Keratinocyte (primary cell): ENCODE measurements around the gene UBE2I. TPM values are rescaled to one million over a fixed set of nuclear protein-coding genes. Genes with fewer than 3 reads are reported as not detected.

Experiments
- DNase-seq: peaks from one replicate; pipeline ENCODE4 v3.0.0-alpha.2; 2011; ENCODE audit warnings: low read depth, missing footprints, low spot score
- FAIRE-seq: peaks from 2 replicates; lab custom pipeline; 2011; peaks lifted over from hg19 to GRCh38; lab: Jason Lieb, UNC
- H2AFZ ChIP-seq: 2 replicates; pipeline ENCODE4 v1.6.0; 2012; ENCODE audit warnings: low read length, control low read depth, inconsistent platforms; ENCODE audit not compliant: control insufficient read depth
- H3K27ac ChIP-seq: 2 replicates; pipeline ENCODE4 v1.5.1; 2011; ENCODE audit warnings: low read length; ENCODE audit not compliant: control insufficient read depth, insufficient read depth
- H3K27me3 ChIP-seq: 3 replicates; pipeline ENCODE4 v1.6.0; 2011; ENCODE audit warnings: low read length; ENCODE audit not compliant: control insufficient read depth, insufficient read depth; ENCODE audit errors: extremely low read depth
- H3K36me3 ChIP-seq, 2 experiments: 2 replicates in 1 of 2; 3 replicates in 1 of 2; pipeline ENCODE4 v1.5.1; 2011; ENCODE audit warnings: low read length in 2 of 2, mild to moderate bottlenecking in 1 of 2; ENCODE audit not compliant: control insufficient read depth in 2 of 2, insufficient read depth in 2 of 2; ENCODE audit errors: extremely low read depth in 1 of 2
- H3K4me1 ChIP-seq: 3 replicates; pipeline ENCODE4 v1.5.1; 2011; ENCODE audit warnings: low read length; ENCODE audit not compliant: control insufficient read depth, insufficient read depth; ENCODE audit errors: extremely low read depth
- H3K4me2 ChIP-seq: 3 replicates; pipeline ENCODE4 v1.6.0; 2011; ENCODE audit warnings: low read depth, low read length; ENCODE audit not compliant: control insufficient read depth, insufficient read depth; ENCODE audit errors: extremely low read depth
- H3K4me3 ChIP-seq, 3 experiments: fragments of 200-600 bp in 1 of 3; sonication (generic) in 1 of 3; 2 replicates in 2 of 3; 3 replicates in 1 of 3; pipeline ENCODE4 v1.5.1; 2011 to 2016; ENCODE audit warnings: low read length in 3 of 3, mild to moderate bottlenecking in 3 of 3, control low read depth in 2 of 3, inconsistent platforms in 1 of 3, low read depth in 1 of 3, mixed read lengths in 1 of 3, mixed run types in 1 of 3, moderate library complexity in 1 of 3; ENCODE audit not compliant: control insufficient read depth in 2 of 3, insufficient read depth in 2 of 3; ENCODE audit errors: extremely low read depth in 1 of 3
- H3K79me2 ChIP-seq: 2 replicates; pipeline ENCODE4 v1.6.0; 2012; ENCODE audit warnings: low read length; ENCODE audit not compliant: control insufficient read depth, insufficient read depth
- H3K9ac ChIP-seq: 3 replicates; pipeline ENCODE4 v1.6.0; 2011; ENCODE audit warnings: low read length; ENCODE audit not compliant: control insufficient read depth, insufficient read depth; ENCODE audit errors: extremely low read depth
- H3K9me1 ChIP-seq: 3 replicates; pipeline ENCODE4 v1.6.0; 2011; ENCODE audit warnings: low read length; ENCODE audit not compliant: control insufficient read depth, insufficient read depth; ENCODE audit errors: extremely low read depth
- H3K9me3 ChIP-seq: 2 replicates; pipeline ENCODE4 v1.5.1; 2012; ENCODE audit warnings: low read depth, low read length; ENCODE audit not compliant: control insufficient read depth
- H4K20me1 ChIP-seq: 3 replicates; pipeline ENCODE4 v1.6.0; 2011; ENCODE audit warnings: low read length; ENCODE audit not compliant: control insufficient read depth, insufficient read depth; ENCODE audit errors: extremely low read depth
- CTCF ChIP-seq, 3 experiments: IDR thresholded peaks in 1 of 3; conservative IDR thresholded peaks in 1 of 3; optimal IDR thresholded peaks in 1 of 3; 2 replicates in 2 of 3; 3 replicates in 1 of 3; pipeline versions ENCODE3 to v1.5.1; 2011; ENCODE audit warnings: low read length in 3 of 3, mild to moderate bottlenecking in 3 of 3, moderate library complexity in 2 of 3, control low read depth in 1 of 3, inconsistent platforms in 1 of 3; ENCODE audit not compliant: insufficient read depth in 2 of 3; ENCODE audit errors: extremely low read depth in 1 of 3
- EZH2 ChIP-seq: IDR thresholded peaks from one replicate; pipeline ENCODE4 v1.6.1; 2012; ENCODE audit warnings: inconsistent platforms, mild to moderate bottlenecking, low read length, moderate library complexity
- dilution Hi-C: fragments of 300-500 bp; cut with MboI; formaldehyde crosslinking; loops from one replicate; pipeline ENCODE4 v1.7.0; 2020; ENCODE audit warnings: low sequenced_read_pairs; ENCODE audit not compliant: extremely low pct_ligation_motif_present
- polyA plus RNA-seq, 5 experiments: library from polyadenylated mRNA; depleted of rRNA in 3 of 5; stranded (reverse) in 3 of 5; stranded (forward) in 1 of 5; unstranded in 1 of 5; fragments of >200 nt; gene quantifications; 1 replicate in 1 of 5; 2 replicates in 3 of 5; 3 replicates in 1 of 5; pipeline versions ENCODE4 v1.2.1 to v1.2.3, GENCODE V29; 2011 to 2012; ENCODE audit warnings: missing spikeins in 2 of 5, low read depth in 1 of 5, low replicate concordance in 1 of 5

The UBE2I gene
- polyA plus RNA-seq, 1 donor (not counting 4 experiments of a cell fraction or from before 2014, with no cell fraction given), result 157 TPM

- peaks cover 2% of the 10 kb centered on the region for H4K20me1 ChIP-seq
- dilution Hi-C loops, result no loop called here
- H3K27ac ChIP-seq, result no peak overlapping the region
- TF ChIP-seq CTCF (optimal IDR thresholded peaks at IDR 0.05 in 1 of 3, IDR thresholded peaks at IDR 0.05 in 1 of 3, conservative IDR thresholded peaks at IDR 0.05 in 1 of 3; ENCODE audit: extremely low read depth in 1 of 3, insufficient read depth in 2 of 3, low read length in 3 of 3), result no peak
- TF ChIP-seq EZH2, result no peak
- no peaks in the 10 kb centered on the region for H3K9me1 ChIP-seq
- H3K9me3 ChIP-seq, result no peaks in the 10 kb centered on the region
- H3K4me3 ChIP-seq, result no peak overlapping the region
- no peak overlapping the region for H3K4me2 ChIP-seq
- no peak for DNase-seq
- peaks cover 2% of the 10 kb centered on the region for H3K79me2 ChIP-seq
- H2AFZ ChIP-seq, result no peak overlapping the region
- H3K9ac ChIP-seq, result no peak overlapping the region
- H3K4me1 ChIP-seq, result peaks cover 21% of the 10 kb centered on the region
- H3K36me3 ChIP-seq, result peaks cover 11 to 12% of the 10 kb centered on the region in 2 experiments
- FAIRE-seq, result no peak
- peaks cover 14% of the 10 kb centered on the region for H3K27me3 ChIP-seq
These were observed 35.7 kb downstream of the UBE2I start for GRCh38 chr16:1345087-1345486.

GRCh38 chr16:1345651-1346421 is 36.4 kb downstream of the UBE2I start:
- peaks cover 12 to 15% of the 10 kb centered on the region in 2 experiments for H3K36me3 ChIP-seq
- no peak overlapping the region for H2AFZ ChIP-seq

More at GRCh38 chr16:1345651-1346421, 36.4 kb downstream of the UBE2I start:
- Histone ChIP-seq H3K79me2 (peaks cover 8% of the 10 kb centered on the region), H3K27ac (no peak overlapping the region), H3K9me3 (no peaks in the 10 kb centered on the region), H3K4me1 (peaks cover 28% of the 10 kb centered on the region), H4K20me1 (peaks cover 2% of the 10 kb centered on the region), H3K27me3 (peaks cover 14% of the 10 kb centered on the region), H3K4me2 (no peak overlapping the region), H3K4me3 (no peak overlapping the region), H3K9ac (no peak overlapping the region), H3K9me1 (no peaks in the 10 kb centered on the region)
- no peak for FAIRE-seq
- no peak for TF ChIP-seq CTCF (optimal IDR thresholded peaks at IDR 0.05 in 1 of 3, IDR thresholded peaks at IDR 0.05 in 1 of 3, conservative IDR thresholded peaks at IDR 0.05 in 1 of 3; ENCODE audit: extremely low read depth in 1 of 3, insufficient read depth in 2 of 3, low read length in 3 of 3)
- TF ChIP-seq EZH2, result no peak
- DNase-seq, result no peak
- dilution Hi-C loops, result no loop called here
